ENCODE measurements around the gene HECTD3.
A peak's percentile ranks its signal among the peaks of the same experiment; 100 is the strongest.
"Not testable (repeated sequence)": the region's sequence is repeated elsewhere in the genome, so short reads cannot be mapped to it uniquely, and the experiment has no call there.

The HECTD3 gene

DNA sequence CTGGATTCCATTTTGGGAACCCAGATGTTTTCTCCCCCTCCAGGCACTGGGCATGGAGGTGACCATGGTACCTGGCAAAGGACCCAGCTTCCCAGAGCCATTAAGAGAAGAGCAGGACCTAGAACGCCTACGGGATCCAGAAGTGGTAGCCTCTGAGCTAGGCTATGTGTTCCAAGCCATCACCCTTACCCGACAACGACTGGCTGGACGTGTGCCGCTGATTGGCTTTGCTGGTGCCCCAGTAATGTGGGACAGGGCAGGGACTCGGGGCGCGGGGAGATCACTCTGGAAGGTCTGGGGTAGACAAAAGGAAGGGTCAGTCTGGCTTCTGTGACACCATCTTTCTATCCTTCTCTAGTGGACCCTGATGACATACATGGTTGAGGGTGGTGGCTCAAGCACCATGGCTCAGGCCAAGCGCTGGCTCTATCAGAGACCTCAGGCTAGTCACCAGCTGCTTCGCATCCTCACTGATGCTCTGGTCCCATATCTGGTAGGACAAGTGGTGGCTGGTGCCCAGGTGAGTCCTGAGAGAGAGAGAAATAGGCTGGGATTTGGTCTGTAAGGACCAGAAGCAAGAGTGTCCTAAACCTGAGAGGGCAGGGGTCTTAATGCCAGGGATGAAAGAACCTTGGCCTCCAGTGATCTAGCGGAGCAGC is 2.6 kb upstream of the HECTD3 start:
- DNase-seq: no peak

DNA sequence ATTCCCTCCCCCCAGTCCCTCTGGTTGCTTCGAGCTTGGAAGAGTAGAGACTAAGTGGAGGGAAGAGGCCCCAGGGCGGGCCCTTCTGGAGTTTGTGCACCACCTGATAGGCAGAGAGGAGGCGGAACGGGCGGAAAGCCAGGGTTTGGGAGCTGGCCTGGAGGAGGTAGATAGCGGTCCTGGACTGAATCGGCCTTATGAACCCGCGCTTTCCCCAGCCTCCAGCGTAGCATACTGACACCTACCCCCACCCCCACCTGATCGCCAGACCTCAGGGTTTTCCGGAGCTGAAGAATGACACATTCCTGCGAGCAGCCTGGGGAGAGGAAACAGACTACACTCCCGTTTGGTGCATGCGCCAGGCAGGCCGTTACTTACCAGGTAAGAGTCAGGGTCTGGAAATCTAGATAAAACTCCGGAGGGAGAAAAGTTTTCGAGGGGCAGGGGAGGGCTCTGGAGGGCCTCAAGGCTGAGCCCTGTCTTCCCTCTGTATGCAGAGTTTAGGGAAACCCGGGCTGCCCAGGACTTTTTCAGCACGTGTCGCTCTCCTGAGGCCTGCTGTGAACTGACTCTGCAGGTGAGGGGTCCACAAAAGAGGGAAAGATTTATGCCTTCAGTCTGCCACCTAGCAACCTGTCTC is 1.6 kb upstream of the HECTD3 start:
- peak; percentile 13 for DNase-seq

DNA sequence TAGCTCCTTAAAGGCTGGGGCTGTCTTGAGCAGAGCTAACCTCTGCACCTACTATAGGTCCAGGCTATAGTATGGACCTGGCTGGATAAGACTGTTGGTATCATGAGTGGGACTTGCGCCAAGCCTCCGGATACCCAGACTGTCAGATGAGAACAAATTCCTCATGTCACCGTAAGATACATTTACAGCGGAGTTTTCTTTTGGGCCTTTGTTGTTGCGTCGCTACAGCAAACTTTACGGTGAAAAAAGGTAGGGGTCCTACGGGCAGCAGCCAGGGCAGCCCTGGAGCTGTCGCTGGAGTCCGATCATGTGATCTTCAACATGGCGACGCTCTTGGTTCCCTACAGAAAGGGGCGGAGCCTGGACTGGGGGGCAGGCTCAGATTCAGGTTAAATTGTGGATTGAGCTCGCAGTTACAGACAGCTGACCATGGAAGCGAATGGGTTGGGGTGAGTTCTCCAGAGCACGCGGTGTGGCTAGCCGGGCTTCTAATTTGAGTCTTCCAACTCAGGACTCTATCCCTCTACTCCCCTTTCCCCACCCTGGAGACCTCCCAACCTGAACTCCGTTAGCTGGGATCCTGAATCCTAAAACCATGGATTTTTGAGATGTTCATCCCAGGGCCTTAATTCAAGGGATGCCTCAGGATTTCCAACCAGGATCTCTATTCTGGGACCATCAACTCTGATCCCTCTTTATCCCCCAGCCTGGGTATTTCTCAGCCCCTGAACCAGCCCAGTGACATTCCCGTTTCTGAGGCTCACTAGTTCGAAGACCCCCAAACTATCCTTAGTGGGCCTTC is 914 bp upstream of the HECTD3 start, which contains the start of gene UROD:
Gene UROD (plus strand): TSS at position 418 of the 802 bp plus-strand sequence. CDS start 12 bp downstream, at position 430.
- DNase-seq: peak; percentile 93

- peak; percentile 14 for DNase-seq
Observed at GRCh38 chr1:45009956-45010854, 919 bp downstream of the HECTD3 start.

DNA sequence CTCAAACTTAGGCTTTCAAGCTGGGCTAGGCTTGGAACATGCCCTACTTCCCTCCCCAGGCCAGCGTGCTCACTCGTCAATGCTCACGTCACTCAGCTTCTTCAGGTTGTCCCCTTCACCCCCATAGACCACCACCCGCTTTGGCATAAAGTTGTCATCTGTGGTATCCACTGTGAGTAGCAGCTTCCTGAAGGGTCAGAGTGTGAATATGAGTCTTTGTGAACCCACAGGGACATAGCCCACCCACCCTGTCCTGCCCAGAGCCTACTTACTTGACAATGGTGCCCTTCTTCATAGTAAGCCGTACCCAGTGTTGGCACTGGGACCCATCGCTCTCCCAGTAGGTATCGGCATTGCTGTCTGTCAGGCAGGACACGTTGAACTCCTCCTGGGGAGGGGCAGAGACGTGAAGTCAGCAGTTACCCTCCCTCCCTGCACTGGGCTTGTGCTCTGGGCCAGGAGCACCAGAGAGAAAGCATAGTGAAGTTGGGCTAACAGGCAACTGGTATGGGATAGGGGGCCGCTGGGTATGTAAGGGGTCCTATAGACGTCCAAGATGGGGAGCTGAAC is 1.7 kb downstream of the HECTD3 start:
- DNase-seq: no peak

- DNase-seq: no peak
Observed at GRCh38 chr1:45008516-45008915, 2.6 kb downstream of the HECTD3 start.

GRCh38 chr1:45008076-45008475 is 3.0 kb downstream of the HECTD3 start:
- DNase-seq: no peak

DNA sequence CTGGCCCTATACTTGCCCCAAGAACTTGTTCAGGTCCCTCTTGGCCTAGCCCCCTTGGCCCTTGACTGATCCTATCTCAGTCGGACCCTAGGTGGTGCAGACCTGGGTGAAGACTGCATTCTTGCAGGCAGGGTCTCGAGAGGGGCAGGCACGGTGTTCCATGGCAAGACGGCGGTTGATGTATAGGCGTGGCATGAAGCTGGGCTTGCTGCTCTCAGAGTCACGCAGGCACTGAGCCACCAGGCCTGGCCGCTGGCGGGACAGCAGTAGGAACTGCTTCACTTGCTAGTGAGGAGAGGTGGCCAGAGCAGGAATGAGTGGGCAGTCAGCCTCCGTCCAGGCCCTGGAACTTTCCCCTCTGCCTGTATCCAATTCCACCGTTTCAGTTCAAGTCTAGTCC is 3.8 kb downstream of the HECTD3 start:
- no peak for DNase-seq

DNA sequence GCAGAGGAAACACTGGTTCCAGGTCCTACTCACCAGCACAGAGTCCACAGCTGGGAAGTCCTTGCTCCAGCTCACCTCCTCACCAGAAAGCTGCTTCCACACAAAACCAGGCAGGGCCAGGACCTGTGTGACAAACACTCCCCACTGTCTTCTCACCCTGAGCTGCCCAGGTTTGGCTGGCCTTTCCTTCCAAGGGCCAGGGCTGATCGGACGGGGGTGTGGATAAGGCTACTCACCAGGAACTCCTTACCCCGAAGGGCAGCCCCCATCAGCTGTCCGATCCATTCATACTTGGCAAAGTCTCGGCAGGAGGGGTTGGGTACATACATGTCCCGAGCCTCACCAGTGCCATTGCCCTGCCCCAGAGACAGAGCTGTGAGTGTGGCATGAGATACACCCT is 5.4 kb downstream of the HECTD3 start:
- no peak for DNase-seq

GRCh38 chr1:45004281-45004920 is 6.7 kb downstream of the HECTD3 start:
- DNase-seq: no peak

DNA sequence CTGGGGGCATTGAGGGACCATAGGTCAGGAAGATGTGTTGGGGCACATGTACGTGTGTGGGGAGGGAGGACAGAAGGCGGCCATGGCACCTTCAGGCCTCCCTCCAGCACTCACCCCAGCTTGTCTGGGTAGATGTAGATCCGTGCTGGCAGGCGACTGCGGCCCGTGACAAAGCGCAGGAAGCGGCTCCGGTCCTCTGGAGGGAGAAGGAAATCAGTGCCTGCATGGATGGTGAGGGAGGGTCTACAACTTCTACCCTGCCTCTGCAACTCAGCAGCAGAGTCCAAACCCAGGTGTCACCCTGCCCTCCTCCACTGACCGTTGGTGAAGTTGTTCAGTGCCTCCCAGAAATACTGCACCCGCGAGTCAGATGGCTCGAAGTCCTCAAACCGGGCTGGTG is 7.4 kb downstream of the HECTD3 start:
- DNase-seq: no peak

- no peak for DNase-seq
Observed at GRCh38 chr1:45002650-45003645, 8.2 kb downstream of the HECTD3 start.

DNA sequence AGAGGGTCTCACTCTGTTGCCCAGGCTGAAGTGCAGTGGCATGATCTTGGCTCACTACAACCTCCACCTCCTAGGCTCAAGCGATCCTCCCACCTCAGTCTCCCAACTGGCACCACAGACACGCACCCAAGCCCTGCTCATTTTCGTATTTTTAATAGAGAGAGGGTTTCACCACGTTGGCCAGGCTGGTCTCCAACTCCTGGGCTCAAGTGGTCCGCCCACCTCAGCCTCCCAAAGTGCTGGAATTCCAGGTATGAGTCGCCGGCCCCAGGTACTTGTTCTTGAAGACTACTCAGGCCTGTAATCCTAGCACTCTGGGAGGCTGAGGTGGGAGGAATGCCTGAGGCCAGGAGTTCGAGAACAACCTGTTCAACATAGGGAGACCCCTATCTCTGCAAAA is 9.5 kb downstream of the HECTD3 start:
- not testable (repeated sequence) for DNase-seq

DNA sequence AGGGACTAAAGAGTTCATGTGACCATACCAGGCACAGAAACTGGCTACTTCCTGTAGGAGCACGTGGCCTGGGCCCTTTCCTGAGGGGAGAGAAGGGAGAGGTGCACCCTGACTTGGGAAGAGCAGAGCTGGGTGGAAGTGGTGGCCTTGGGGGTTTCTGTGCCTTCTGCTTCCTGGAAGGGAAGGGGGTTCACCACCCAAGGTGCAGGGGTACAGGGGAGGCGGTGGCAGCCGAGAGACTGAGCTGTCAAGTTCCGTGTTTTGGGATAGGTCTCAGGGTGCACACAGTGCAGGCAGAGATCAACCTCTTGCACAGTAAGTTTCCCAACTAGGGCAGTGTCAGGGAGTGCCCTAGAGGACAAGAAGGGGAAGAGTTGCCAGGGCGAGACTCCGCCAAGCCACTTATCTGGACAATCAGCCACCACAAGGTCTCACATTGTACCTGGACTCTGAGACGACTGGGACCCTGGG is 10.1 kb downstream of the HECTD3 start:
- DNase-seq: no peak

- no peak for DNase-seq
Observed at GRCh38 chr1:44999232-44999631, 11.9 kb downstream of the HECTD3 start.

DNA sequence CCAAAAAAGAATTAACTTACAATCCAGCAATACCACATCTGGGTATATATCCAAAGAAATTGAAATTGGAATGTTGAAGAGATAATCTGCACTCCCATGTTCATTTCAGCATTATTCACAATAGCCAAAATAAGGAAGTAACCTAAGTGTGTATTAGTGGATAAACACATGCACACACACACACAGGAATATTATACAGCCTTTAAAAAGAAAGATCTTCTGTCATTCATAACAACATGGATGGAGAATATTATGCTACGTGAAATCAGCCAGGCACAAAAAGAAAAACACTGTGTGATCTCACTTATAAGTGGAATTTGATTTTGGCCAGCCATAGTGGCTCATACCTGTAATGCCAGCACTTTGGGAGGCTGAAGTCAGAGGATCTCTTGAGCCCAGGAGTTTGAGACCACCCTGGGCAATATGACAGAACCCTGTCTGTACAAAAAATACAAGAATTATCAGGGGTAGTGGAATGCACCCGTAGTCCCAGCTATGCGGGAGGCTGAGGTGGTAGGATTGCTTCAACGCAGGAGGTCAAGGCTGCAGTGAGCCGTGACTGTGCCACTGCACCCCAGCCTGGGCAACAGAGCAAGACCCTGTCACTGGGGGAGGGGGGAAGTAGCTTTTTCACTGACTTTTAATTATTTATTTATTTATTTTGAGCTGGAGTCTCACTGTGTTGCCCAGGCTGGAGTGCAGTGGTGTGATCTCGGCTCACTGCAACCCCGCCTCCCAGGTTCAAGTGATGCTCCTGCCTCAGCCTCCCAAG is 15.5 kb downstream of the HECTD3 start:
- DNase-seq: no peak

GRCh38 chr1:44994309-44994898 is 16.7 kb downstream of the HECTD3 start:
- DNase-seq: no peak

DNA sequence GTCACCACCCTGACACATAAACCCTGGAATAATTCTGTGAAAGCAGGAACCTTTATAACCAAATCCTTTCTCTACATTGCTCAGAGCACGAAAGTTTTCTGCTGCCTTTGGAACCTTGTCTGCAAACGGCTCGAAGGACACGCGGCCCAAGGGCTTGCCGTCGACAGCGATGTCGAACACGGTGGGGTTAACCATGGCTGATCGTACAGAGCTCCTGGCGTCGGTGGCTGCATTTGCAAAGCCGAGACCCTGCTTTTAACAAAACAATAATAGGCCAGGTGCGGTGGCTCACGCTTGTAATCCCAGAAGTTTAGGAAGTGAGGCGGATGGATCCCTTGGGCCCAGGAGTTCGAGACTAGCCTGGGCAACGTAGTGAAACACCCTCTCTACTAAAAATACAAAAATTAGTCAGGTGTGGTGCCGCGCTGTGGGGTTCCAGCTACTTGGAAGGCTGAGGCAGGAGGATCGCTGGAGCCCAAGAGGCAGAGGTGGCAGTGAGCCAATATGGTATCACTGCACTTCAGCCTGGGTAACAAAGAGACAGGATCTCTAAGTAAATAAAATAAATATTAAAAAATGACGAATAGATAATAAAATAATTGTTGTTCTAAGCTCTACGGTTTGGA is 22.5 kb downstream of the HECTD3 start:
- no peak for DNase-seq
